22Rv1 (cell line): ENCODE results near the gene RAB13.

ENCODE experiments used
- ZFX ChIP-seq: fragments of 450-650 bp; IDR thresholded peaks from 2 replicates; pipeline ENCODE4 v1.6.1; 2017; ENCODE audit warnings: antibody characterized with exemption, borderline replicate concordance
- TF ChIP-seq, protein P1 (sequence below): fragments of 450-650 bp; IDR thresholded peaks from 2 replicates; pipeline ENCODE4 v1.5.1; 2017; ENCODE audit warnings: mild to moderate bottlenecking

DNA sequence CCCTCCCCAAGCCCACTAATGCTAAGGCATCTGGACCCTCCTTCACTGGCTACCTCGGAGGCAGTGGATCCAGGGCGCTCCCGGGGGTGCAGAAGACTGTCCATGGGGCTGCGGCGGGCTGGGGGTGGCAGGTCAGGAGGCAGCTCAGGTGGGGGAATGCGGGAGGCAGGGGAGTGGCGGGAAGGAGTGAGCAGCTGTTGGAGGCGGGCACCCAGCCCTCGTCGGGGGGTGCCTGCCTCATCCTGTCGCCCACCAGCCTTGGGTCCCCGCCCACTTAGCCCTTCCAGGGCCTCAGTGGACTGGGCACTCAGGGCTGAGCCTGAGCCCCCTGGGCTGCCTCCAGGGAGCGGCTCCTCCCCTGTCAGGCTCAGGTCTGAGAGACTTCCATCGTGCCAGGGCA lies 52.7 kb downstream of the RAB13 start:
- TF ChIP-seq, protein P1, sequence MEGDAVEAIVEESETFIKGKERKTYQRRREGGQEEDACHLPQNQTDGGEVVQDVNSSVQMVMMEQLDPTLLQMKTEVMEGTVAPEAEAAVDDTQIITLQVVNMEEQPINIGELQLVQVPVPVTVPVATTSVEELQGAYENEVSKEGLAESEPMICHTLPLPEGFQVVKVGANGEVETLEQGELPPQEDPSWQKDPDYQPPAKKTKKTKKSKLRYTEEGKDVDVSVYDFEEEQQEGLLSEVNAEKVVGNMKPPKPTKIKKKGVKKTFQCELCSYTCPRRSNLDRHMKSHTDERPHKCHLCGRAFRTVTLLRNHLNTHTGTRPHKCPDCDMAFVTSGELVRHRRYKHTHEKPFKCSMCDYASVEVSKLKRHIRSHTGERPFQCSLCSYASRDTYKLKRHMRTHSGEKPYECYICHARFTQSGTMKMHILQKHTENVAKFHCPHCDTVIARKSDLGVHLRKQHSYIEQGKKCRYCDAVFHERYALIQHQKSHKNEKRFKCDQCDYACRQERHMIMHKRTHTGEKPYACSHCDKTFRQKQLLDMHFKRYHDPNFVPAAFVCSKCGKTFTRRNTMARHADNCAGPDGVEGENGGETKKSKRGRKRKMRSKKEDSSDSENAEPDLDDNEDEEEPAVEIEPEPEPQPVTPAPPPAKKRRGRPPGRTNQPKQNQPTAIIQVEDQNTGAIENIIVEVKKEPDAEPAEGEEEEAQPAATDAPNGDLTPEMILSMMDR, result no peak
- TF ChIP-seq ZFX, result no peak
